HepG2 (cell line): ENCODE results near the gene ZCRB1. TPM values are rescaled to one million over a fixed set of nuclear protein-coding genes. Genes with fewer than 3 reads are reported as not detected.

Source experiments
- BORCS8-MEF2B ChIP-seq: sonication (generic); formaldehyde crosslinking; IDR thresholded peaks from 2 replicates; pipeline ENCODE4 v1.8.0; 2022; ENCODE audit warnings: mild to moderate bottlenecking, missing genetic modification reagents
- CENPBD1 ChIP-seq: sonication (generic); formaldehyde crosslinking; IDR thresholded peaks from 2 replicates; pipeline ENCODE4 v1.8.0; 2022; ENCODE audit warnings: missing genetic modification reagents, low read depth, mild to moderate bottlenecking, borderline replicate concordance
- DRAP1 ChIP-seq: IDR thresholded peaks from 2 replicates; pipeline ENCODE4 v1.6.1; 2016; ENCODE audit warnings: missing genetic modification reagents, missing compliant biosample characterization
- FOXK1 ChIP-seq: sonication (generic); formaldehyde crosslinking; IDR thresholded peaks from 2 replicates; pipeline ENCODE4 v1.4.0; 2020; ENCODE audit warnings: low read depth, missing genetic modification reagents, borderline replicate concordance
- JUND ChIP-seq: sonication (generic); formaldehyde crosslinking; IDR thresholded peaks from 2 replicates; pipeline ENCODE4 v1.8.0; 2022; ENCODE audit warnings: mild to moderate bottlenecking, missing genetic modification reagents
- NCOA5 ChIP-seq: sonication (generic); formaldehyde crosslinking; IDR thresholded peaks from 2 replicates; pipeline ENCODE4 v1.4.0; 2020; ENCODE audit warnings: missing genetic modification reagents
- NR1H2 ChIP-seq: sonication (generic); formaldehyde crosslinking; IDR thresholded peaks from 2 replicates; pipeline ENCODE4 v1.8.1; 2022; ENCODE audit warnings: low read depth, missing genetic modification reagents, borderline replicate concordance
- POLR2AphosphoS5 ChIP-seq: IDR thresholded peaks from 2 replicates; pipeline ENCODE4 v1.6.1; 2012; ENCODE audit warnings: low read depth, low read length
- POLR2G ChIP-seq: fragments of 200-400 bp; formaldehyde crosslinking; IDR thresholded peaks from 2 replicates; pipeline ENCODE4 v1.6.1; 2018; ENCODE audit warnings: mild to moderate bottlenecking, low read depth, low read length, moderate library complexity
- U2AF2 ChIP-seq: fragments of 200-400 bp; formaldehyde crosslinking; IDR thresholded peaks from 2 replicates; pipeline ENCODE4 v1.6.1; 2017; ENCODE audit warnings: low read depth, mild to moderate bottlenecking, low read length
- ZBTB42 ChIP-seq: sonication (generic); formaldehyde crosslinking; IDR thresholded peaks from 2 replicates; pipeline ENCODE4 v1.5.0; 2020; ENCODE audit warnings: mild to moderate bottlenecking, missing genetic modification reagents
- ZMYM2 ChIP-seq: sonication (generic); formaldehyde crosslinking; IDR thresholded peaks from 2 replicates; pipeline ENCODE4 v1.8.0; 2022; ENCODE audit warnings: mild to moderate bottlenecking, missing genetic modification reagents
- ZNF253 ChIP-seq: sonication (generic); formaldehyde crosslinking; IDR thresholded peaks from 2 replicates; pipeline ENCODE4 v1.8.0; 2022; ENCODE audit warnings: mild to moderate bottlenecking, missing genetic modification reagents, borderline replicate concordance
- ZNF441 ChIP-seq: sonication (generic); formaldehyde crosslinking; IDR thresholded peaks from 2 replicates; pipeline ENCODE4 v1.7.0; 2021; ENCODE audit warnings: missing genetic modification reagents, borderline replicate concordance
- ZNF484 ChIP-seq: sonication (generic); formaldehyde crosslinking; IDR thresholded peaks from 2 replicates; pipeline ENCODE4 v1.5.1; 2020; ENCODE audit warnings: mild to moderate bottlenecking, low read depth, missing genetic modification reagents, borderline replicate concordance
- ZNF513 ChIP-seq: sonication (generic); formaldehyde crosslinking; conservative IDR thresholded peaks from 2 replicates; pipeline ENCODE4 v1.5.0; 2020; ENCODE audit warnings: missing genetic modification reagents
- ZNF615 ChIP-seq: sonication (generic); formaldehyde crosslinking; IDR thresholded peaks from 2 replicates; pipeline ENCODE4 v1.5.0; 2020; ENCODE audit warnings: mild to moderate bottlenecking, missing genetic modification reagents, borderline replicate concordance
- ZNF670 ChIP-seq: sonication (generic); formaldehyde crosslinking; IDR thresholded peaks from 2 replicates; pipeline ENCODE4 v1.8.0; 2022; ENCODE audit warnings: mild to moderate bottlenecking, missing genetic modification reagents, borderline replicate concordance
- ZSCAN25 ChIP-seq: sonication (generic); formaldehyde crosslinking; IDR thresholded peaks from 2 replicates; pipeline ENCODE4 v1.8.0; 2022; ENCODE audit warnings: mild to moderate bottlenecking, missing genetic modification reagents
- polyA plus RNA-seq, 8 experiments: library from polyadenylated mRNA; depleted of rRNA in 3 of 8; stranded (reverse) in 7 of 8; unstranded in 1 of 8; fragments of >200 nt; fragmentation: Illumina TruSeq in 4 of 8; extraction: Trizol in 4 of 8; gene quantifications; 2 replicates each; pipeline versions ENCODE4 v1.2.1 to v1.2.3, GENCODE V29; 2011 to 2016; ENCODE audit warnings: low read depth in 4 of 8, missing spikeins in 1 of 8, mixed read lengths in 1 of 8; ENCODE audit not compliant: insufficient read depth in 1 of 8
- total RNA-seq, 5 experiments: library from RNA; depleted of rRNA; stranded (reverse); fragments of >200 nt; fragmentation: Illumina TruSeq; extraction: Trizol; gene quantifications; 2 replicates each; pipeline ENCODE4 v1.2.3, GENCODE V29; 2016; ENCODE audit warnings: low read depth in 1 of 5
- TF ChIP-seq, protein P1 (sequence below): sonication (generic); formaldehyde crosslinking; IDR thresholded peaks from 2 replicates; pipeline ENCODE4 v1.4.0; 2020; ENCODE audit warnings: mild to moderate bottlenecking, missing genetic modification reagents
- TF ChIP-seq, protein P2 (sequence below): sonication (generic); formaldehyde crosslinking; IDR thresholded peaks from 2 replicates; pipeline ENCODE4 v1.4.0; 2020; ENCODE audit warnings: missing genetic modification reagents
- TF ChIP-seq, protein P3 (sequence below): sonication (generic); formaldehyde crosslinking; conservative IDR thresholded peaks from 2 replicates; pipeline ENCODE4 v1.4.0; 2020; ENCODE audit warnings: missing genetic modification reagents
- TF ChIP-seq, protein P4 (sequence below): sonication (generic); formaldehyde crosslinking; IDR thresholded peaks from 2 replicates; pipeline ENCODE4 v1.4.0; 2020; ENCODE audit warnings: missing genetic modification reagents, mild to moderate bottlenecking, borderline replicate concordance

ZCRB1 gene
- total and polyA plus RNA-seq, 2 of the 13 experiments (the other 11 are each of a cell fraction or from before 2014, with no cell fraction given), result 43.5 to 49.8 TPM

DNA sequence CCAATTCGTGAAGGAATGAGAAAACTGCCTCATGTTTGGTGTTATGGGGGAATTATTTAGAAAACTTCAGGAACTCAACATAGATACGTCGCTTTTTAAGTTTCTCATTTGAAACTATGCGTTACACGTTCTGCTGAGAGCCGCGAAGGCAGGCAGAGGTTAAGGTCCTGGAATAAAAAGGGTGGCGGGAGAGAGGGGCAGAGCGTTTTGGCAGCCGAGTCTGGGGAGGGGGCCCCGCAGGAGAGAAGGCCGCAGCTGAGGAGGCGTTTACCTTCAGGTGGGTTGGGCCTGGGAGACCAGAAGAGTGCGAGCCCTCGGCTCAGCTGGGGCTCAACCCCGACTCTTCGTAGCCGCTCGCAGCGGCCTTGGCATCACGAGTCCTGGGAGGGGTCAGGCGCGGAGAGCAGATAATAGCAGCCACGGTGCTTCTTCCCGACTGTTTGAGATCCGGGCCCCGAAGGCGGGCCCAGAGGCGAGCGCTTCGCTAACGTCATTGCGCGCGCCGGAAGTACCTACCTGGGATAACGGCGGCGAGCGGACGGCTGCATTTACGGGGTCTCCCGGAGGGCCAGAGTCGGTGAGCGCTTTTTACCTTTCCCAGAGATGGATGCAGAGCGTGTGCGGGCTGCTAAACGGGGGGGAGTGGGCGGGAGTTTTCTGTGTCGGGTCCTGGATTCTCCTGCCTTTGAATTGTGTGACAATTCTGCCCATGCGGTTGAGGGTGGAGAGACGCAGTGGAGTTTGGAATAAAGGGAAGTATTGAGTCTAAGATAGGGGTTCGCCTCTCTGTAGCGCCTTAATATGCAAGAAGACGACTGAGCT is at the start of gene ZCRB1, which contains the start of gene PPHLN1 (continued):
- TF ChIP-seq DRAP1 (CRISPR knock-in tag) (peak; percentile 74), ZNF670 (CRISPR knock-in tag) (no peak), NCOA5 (no peak), JUND (CRISPR knock-in tag) (no peak), POLR2AphosphoS5 (peak; percentile 83), ZBTB42 (CRISPR knock-in tag) (no peak), ZNF615 (CRISPR knock-in tag) (no peak), ZNF484 (CRISPR knock-in tag) (no peak), BORCS8-MEF2B (CRISPR knock-in tag) (0 out of 2 replicates have a peak, but pooled peaks have one; percentile 28), ZMYM2 (CRISPR knock-in tag) (no peak), CENPBD1 (CRISPR knock-in tag) (no peak), U2AF2 (no peak), ZNF253 (CRISPR knock-in tag) (0 out of 2 replicates have a peak, but pooled peaks have one; percentile 33), ZSCAN25 (0 out of 2 replicates have a peak, but pooled peaks have one; percentile 26), FOXK1 (CRISPR knock-in tag) (no peak), POLR2G (peak; percentile 92), ZNF441 (CRISPR knock-in tag) (peak; percentile 53; the same call in 1 of the 2 replicates), NR1H2 (CRISPR knock-in tag) (no peak), ZNF513 (CRISPR knock-in tag) (no peak)
- TF ChIP-seq, protein P1, sequence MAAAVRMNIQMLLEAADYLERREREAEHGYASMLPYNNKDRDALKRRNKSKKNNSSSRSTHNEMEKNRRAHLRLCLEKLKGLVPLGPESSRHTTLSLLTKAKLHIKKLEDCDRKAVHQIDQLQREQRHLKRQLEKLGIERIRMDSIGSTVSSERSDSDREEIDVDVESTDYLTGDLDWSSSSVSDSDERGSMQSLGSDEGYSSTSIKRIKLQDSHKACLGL (CRISPR knock-in tag), result peak; percentile 66; the same call in 1 of the 2 replicates
- TF ChIP-seq, protein P2, sequence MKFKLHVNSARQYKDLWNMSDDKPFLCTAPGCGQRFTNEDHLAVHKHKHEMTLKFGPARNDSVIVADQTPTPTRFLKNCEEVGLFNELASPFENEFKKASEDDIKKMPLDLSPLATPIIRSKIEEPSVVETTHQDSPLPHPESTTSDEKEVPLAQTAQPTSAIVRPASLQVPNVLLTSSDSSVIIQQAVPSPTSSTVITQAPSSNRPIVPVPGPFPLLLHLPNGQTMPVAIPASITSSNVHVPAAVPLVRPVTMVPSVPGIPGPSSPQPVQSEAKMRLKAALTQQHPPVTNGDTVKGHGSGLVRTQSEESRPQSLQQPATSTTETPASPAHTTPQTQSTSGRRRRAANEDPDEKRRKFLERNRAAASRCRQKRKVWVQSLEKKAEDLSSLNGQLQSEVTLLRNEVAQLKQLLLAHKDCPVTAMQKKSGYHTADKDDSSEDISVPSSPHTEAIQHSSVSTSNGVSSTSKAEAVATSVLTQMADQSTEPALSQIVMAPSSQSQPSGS (CRISPR knock-in tag), result peak; percentile 41; the same call in 1 of the 2 replicates
- TF ChIP-seq, protein P3, sequence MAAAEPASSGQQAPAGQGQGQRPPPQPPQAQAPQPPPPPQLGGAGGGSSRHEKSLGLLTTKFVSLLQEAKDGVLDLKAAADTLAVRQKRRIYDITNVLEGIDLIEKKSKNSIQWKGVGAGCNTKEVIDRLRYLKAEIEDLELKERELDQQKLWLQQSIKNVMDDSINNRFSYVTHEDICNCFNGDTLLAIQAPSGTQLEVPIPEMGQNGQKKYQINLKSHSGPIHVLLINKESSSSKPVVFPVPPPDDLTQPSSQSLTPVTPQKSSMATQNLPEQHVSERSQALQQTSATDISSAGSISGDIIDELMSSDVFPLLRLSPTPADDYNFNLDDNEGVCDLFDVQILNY, result no peak
- TF ChIP-seq, protein P4, sequence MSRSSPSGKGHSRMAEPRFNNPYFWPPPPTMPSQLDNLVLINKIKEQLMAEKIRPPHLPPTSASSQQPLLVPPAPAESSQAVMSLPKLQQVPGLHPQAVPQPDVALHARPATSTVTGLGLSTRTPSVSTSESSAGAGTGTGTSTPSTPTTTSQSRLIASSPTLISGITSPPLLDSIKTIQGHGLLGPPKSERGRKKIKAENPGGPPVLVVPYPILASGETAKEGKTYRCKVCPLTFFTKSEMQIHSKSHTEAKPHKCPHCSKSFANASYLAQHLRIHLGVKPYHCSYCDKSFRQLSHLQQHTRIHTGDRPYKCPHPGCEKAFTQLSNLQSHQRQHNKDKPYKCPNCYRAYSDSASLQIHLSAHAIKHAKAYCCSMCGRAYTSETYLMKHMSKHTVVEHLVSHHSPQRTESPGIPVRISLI (CRISPR knock-in tag), result no peak
